HepG2 (cell line): ENCODE measurements around the gene GFPT1. TPM values are rescaled to one million over a fixed set of nuclear protein-coding genes. Genes with fewer than 3 reads are reported as not detected.

Experiments
- AKNA ChIP-seq: sonication (generic); formaldehyde crosslinking; IDR thresholded peaks from 2 replicates; pipeline ENCODE4 v1.4.0; 2020; ENCODE audit warnings: missing genetic modification reagents, borderline replicate concordance
- E2F2 ChIP-seq: sonication (generic); formaldehyde crosslinking; IDR thresholded peaks from 2 replicates; pipeline ENCODE4 v1.4.0; 2020; ENCODE audit warnings: missing genetic modification reagents, borderline replicate concordance
- HIC2 ChIP-seq: sonication (generic); formaldehyde crosslinking; IDR thresholded peaks from 2 replicates; pipeline ENCODE4 v1.9.0; 2022; ENCODE audit warnings: low read depth, missing genetic modification reagents
- HMG20A ChIP-seq: IDR thresholded peaks from 2 replicates; pipeline ENCODE4 v1.6.1; 2016; ENCODE audit warnings: borderline replicate concordance
- KIAA2018 ChIP-seq: sonication (generic); formaldehyde crosslinking; IDR thresholded peaks from 2 replicates; pipeline ENCODE4 v1.5.0; 2020; ENCODE audit warnings: mild to moderate bottlenecking, missing genetic modification reagents, borderline replicate concordance
- SAP130 ChIP-seq: IDR thresholded peaks from 2 replicates; pipeline ENCODE4 v1.6.1; 2016; ENCODE audit warnings: low read depth
- SIN3B ChIP-seq: fragments of 150-350 bp; IDR thresholded peaks from 2 replicates; pipeline ENCODE4 v1.6.1; 2014; ENCODE audit warnings: low read length
- SNRNP70 ChIP-seq: fragments of 200-400 bp; formaldehyde crosslinking; IDR thresholded peaks from 2 replicates; pipeline ENCODE4 v1.6.1; 2017; ENCODE audit warnings: mild to moderate bottlenecking, low read depth, low read length, moderate library complexity
- THAP8 ChIP-seq: sonication (generic); formaldehyde crosslinking; IDR thresholded peaks from 2 replicates; pipeline ENCODE4 v1.5.1; 2020; ENCODE audit warnings: missing genetic modification reagents, mild to moderate bottlenecking, borderline replicate concordance
- ZNF431 ChIP-seq: sonication (generic); formaldehyde crosslinking; IDR thresholded peaks from 2 replicates; pipeline ENCODE4 v1.9.0; 2022; ENCODE audit warnings: missing genetic modification reagents, low read depth, mild to moderate bottlenecking, borderline replicate concordance
- ZNF674 ChIP-seq: sonication (generic); formaldehyde crosslinking; IDR thresholded peaks from 2 replicates; pipeline ENCODE4 v1.5.0; 2020; ENCODE audit warnings: low read depth, mild to moderate bottlenecking, missing genetic modification reagents
- polyA plus RNA-seq, 8 experiments: library from polyadenylated mRNA; depleted of rRNA in 3 of 8; stranded (reverse) in 7 of 8; unstranded in 1 of 8; fragments of >200 nt; fragmentation: Illumina TruSeq in 4 of 8; extraction: Trizol in 4 of 8; gene quantifications; 2 replicates each; pipeline versions ENCODE4 v1.2.1 to v1.2.3, GENCODE V29; 2011 to 2016; ENCODE audit warnings: low read depth in 4 of 8, missing spikeins in 1 of 8, mixed read lengths in 1 of 8; ENCODE audit not compliant: insufficient read depth in 1 of 8
- total RNA-seq, 5 experiments: library from RNA; depleted of rRNA; stranded (reverse); fragments of >200 nt; fragmentation: Illumina TruSeq; extraction: Trizol; gene quantifications; 2 replicates each; pipeline ENCODE4 v1.2.3, GENCODE V29; 2016; ENCODE audit warnings: low read depth in 1 of 5

GFPT1 gene
- total and polyA plus RNA-seq, 2 of the 13 experiments (the other 11 are each of a cell fraction or from before 2014, with no cell fraction given), result 24.0 to 84.9 TPM

GRCh38 chr2:69279931-69280681 is 106.9 kb downstream of the GFPT1 start (continued):
- TF ChIP-seq E2F2 (no peak), SAP130 (peak; percentile 50), HIC2 (CRISPR knock-in tag) (no peak), HMG20A (CRISPR knock-in tag) (peak; percentile 85; the same call in 1 of the 2 replicates), KIAA2018 (CRISPR knock-in tag) (no peak), SNRNP70 (no peak), SIN3B (no peak), AKNA (CRISPR knock-in tag) (no peak), ZNF674 (no peak), THAP8 (no peak), ZNF431 (no peak)
